NCI-H748 (cell line): ENCODE results near the gene KRTAP5-10.
"Not testable (repeated sequence)": the region's sequence is repeated elsewhere in the genome, so short reads cannot be mapped to it uniquely, and the experiment has no call there.

Source experiments
- DNase-seq: peaks from one replicate; lab custom pipeline; 2025; ENCODE audit not compliant: unreplicated experiment; lab: John Stamatoyannopoulos, UW

Gene KRTAP5-10, protein sequence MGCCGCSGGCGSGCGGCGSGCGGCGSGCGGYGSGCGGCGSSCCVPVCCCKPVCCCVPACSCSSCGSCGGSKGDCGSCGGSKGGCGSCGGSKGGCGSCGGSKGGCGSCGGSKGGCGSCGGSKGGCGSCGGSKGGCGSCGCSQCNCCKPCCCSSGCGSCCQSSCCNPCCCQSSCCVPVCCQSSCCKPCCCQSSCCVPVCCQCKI

DNA sequence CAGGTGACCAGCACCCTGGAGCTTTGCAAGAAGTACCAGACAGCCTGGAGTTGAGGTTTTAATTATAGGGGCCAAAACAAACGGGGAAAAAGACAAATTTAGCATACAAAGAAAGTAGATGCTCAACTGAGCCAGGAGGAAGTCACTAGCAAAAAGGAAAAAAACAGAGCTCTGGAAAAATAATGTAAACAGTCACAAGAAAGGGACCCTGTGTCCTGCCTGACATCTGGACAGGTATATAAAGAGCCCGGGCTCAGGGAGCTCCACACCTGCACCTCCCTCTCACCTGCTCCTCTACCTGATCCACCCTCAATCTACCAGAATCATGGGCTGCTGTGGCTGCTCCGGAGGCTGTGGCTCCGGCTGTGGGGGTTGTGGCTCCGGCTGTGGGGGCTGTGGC is at the start of gene KRTAP5-10:
TSS of gene KRTAP5-10 (plus strand) at position 301 of the 400 bp plus-strand sequence. CDS start at position 326, 25 bp downstream.
- peak; percentile 10 for DNase-seq

DNA sequence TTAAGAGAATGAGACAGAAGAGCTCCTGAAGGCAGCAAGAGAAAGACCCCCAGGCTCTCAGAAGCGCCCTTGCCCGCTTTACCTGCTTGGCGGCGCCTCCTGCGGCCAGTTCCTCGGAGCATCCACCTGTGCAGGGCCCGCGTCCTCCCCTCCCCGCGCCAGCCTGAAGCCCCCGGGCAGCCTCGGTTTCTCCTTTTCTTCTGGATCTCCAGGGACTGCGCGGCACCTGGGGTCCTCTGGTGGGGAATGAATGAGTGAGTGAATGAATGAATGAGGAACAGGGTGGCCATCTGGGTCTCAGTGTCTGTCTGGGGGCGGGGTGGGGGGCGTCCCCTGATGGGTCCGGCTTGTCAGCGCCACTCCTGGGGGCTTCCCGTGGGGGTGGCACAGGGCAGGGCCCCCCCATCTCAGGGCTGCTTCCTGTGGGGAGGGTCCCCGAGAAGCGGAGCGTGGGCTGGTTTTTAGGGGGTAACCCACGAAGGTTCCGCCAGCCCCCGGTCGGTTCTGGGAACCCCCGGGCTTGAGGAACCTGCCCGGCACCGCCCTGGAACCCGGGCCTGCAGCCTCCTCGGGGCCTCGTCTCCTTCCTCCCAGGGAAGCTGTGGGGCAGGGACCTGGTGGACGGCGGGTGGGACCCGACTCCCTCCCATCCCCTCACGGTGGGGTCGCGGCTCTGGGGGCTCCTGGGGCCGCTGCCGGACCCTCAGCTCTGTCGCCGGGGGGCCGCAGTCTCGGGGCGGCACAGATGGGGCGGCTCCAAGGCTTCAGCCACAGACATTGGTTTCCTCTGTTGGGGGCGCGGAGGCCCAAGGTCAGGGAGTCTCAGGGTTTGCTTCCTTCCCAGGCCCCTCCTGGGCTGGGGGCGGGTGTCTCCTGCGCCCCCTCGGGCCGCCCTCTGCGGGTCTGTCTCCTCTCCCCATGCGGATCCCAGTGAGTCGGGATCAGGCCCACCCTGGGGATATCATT is 46.6 kb upstream of the KRTAP5-10 start:
- DNase-seq, result no peak

DNA sequence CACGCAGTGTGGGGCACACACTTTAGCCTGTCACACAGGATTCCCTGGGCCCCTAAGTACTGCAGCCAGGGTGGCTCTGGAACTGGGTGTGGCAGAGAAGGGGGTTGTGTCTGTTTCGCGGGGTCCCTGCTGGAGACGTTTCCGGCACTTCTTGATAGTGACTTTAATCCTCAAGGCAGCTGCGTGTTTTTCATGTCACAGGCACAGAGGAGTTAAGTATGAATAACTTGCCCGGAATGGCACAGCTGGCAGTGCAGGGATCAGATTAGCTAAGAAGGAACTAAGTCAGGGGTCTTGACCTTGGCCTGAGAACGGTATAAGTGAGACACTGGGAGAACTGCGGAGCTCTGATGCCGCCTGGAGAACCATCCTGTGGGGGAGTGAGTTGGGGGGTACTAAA is 45.8 kb upstream of the KRTAP5-10 start:
- DNase-seq, result no peak

DNA sequence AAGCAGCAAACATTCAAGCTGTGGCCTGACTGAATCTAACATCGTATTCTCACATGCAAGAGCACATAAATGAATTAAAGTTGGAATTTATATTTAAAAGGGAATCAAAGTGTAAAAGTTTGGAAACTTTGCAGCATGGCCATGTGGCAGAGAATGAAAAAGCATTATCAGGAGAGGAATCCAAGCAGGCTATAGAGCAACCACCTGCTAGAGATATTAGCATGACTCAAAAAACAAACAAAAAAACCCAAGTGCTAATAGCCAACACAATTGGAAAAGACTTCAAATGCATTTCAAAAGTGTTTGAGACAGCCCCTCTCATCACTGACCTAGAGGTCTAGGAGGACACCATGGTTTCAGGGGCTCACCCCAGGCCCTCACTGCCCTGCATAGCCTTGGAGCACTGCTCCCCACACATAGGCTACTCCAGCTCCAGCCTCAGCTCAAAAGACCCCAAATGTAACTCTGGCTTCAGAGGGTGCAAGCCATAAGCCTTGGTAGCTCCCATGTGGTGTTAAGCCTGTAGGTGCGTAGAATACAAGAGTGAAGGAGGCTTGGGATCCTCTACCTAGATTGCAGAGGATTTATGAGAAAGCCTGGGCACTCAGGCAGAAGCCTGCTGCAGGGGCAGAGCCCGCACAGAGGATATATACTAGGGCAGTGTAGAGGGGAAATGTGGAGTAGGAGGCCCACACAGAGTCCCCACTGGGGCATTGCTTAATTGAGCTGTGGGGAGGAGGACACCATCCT is 40.0 kb upstream of the KRTAP5-10 start:
- DNase-seq, result no peak

DNA sequence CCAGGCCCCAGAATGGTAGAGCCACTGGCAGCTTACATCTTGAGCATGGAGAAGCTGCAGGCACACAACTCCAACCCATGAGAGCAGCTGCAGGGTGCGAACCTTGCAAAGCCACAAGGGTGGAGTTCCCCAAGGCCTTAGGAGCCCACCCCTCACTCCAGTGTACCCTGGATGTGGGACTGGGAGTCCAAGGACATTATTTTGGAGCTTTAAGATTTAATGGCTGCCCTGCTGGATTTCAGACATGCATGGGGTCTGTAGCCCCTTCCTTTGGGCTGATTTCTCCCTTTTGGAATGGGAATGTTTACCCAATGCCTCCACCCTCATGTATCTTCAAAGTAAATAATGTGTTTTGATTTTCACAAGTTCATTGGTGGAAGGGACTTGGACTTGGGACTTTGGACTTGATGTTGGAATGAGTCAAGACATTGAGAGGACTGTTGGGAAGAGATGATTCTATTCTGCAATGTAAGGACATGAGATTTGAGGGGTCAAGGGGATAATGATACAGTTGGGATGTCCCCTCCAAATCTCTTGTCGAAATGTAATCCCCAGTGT is 39.3 kb upstream of the KRTAP5-10 start:
- no peak for DNase-seq

DNA sequence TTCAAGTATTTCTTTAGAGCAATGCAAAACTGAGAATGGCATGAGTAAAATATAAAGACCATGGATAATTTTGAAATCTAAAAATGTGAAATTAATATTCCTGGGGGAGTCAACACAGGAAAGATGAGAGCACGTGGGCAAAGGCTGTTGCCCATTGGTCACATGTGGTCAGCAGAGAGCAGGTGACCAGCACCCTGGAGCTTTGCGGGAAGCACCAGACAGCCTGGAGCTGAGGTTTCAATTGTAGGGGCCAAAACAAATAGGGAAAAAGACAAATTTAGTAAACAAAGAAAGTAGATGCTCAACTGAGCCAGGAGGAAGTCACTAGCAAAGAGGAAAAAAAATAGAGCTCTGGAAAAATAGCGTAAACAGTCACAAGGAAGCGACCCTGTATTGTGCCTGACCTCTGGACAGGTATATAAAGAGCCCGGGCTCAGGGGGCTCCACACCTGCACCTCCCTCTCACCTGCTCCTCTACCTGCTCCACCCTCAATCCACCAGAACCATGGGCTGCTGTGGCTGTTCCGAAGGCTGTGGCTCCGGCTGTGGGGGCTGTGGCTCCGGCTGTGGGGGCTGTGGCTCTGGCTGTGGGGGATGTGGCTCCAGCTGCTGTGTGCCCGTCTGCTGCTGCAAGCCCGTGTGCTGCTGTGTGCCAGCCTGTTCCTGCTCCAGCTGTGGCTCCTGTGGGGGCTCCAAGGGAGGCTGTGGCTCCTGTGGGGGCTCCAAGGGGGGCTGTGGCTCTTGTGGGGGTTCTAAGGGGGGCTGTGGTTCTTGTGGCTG is 38.4 kb upstream of the KRTAP5-10 start, which contains the start of gene KRTAP5-7:
TSS of gene KRTAP5-7 (plus strand) at position 472 of the 780 bp plus-strand sequence. CDS start at position 506, 34 bp downstream.
- not testable (repeated sequence) for DNase-seq

DNA sequence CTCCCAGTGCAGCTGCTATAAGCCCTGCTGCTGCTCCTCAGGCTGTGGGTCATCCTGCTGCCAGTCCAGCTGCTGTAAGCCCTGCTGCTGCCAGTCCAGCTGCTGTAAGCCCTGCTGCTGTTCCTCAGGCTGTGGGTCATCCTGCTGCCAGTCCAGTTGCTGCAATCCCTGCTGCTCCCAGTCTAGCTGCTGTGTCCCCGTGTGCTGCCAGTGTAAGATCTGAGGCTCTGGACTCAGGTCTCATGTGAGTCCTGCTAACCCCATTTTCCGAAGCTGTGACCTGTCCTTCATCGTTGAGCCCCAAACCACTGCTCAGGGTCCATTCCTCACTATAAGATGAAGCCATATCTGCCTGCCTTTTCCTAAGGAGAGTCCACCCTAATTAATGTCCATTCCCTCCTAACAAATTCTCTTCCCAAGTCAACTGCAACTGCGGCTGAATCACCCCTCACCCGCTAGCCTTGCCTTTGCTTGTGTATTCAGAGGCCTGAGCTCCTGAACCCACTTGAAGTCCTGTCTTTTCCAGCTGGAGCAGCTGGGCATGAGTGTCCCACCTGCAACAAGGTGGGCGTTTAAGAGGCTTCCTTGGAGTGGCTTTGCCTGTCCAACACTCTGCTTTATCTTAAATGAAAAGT is 37.7 kb upstream of the KRTAP5-10 start:
- DNase-seq, result no peak

DNA sequence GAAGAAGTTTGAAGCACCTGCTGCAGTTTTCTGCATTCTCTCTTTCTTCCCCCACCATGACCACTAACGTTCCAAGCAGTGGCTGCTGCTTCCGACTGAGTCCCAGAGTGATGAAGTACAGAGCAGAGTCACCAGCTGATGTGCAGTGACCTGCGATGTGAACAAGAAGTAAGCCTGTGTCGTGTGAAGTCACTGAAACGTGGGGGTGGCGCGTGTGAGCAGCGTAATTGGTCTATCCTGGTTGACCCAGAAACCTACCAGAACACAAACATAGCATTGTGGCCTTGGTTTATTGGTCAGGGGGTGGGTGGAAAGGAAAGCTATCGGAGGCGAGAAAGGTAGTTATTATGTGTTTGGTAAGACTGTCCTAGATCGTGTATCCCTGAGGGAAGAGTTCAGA is 34.8 kb upstream of the KRTAP5-10 start:
- DNase-seq, result no peak

DNA sequence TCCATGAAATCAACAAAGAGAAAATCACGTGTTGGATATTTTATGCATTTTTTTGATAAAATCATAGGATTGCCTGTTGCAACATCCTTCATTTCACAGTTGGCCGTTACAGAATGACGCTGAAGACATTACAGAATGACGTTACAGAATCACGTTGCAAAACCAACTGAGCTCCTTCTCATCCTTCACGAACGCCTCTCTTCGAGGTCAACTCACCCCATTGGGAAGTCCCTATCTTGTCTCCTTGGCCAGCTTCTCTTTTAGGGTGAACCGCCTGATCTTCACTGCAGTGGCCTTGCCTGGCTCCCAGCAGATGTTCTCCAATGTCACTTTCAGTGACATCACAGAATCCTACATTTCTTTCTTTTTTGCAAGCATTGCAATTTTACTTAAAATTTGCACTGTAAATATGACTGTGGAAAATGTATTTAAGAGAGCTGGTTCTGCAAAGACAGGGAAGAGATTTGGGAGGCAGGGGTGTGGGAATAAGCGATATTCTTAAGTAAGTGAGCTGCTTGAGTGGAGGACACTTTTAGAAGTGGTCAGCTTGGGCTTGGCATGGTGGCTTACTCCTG is 33.2 kb upstream of the KRTAP5-10 start:
- DNase-seq, result no peak

DNA sequence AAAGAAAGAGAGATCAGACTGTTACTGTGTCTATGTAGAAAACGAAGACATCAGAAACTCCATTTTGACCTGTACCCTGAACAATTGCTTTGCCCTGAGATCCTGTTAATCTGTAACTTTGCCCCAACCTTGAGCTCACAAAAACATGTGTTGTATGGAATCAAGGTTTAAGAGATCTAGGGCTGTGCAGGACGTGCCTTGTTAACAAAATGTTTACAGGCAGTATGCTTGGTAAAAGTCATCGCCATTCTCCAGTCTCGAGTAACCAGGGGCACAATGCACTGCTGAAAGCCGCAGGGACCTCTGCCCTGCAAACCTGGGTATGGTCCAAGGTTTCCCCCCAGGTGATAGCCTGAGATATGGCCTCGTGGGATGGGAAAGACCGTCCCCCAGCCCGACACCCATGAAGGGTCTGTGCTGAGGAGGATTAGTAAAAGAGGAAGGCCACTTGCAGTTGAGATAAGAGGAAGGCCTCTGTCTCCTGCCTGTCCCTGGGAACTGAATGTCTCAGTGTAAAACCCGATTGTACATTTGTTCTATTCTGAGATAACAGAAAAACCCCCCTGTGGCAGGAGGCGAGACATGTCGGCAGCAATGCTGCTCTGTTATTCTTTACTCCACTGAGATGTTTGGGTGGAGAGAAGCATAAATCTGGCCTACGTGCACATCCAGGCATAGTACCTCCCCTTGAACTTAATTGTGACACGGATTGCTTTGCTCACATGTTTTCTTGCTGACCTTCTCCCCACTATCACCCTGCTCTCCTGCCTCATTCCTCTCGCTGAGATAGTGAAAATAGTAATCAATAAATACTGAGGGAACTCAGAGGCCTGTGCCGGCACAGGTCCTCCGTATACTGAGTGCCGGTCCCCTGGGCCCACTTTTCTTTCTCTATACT is 30.4 kb upstream of the KRTAP5-10 start:
- not testable (repeated sequence) for DNase-seq

DNA sequence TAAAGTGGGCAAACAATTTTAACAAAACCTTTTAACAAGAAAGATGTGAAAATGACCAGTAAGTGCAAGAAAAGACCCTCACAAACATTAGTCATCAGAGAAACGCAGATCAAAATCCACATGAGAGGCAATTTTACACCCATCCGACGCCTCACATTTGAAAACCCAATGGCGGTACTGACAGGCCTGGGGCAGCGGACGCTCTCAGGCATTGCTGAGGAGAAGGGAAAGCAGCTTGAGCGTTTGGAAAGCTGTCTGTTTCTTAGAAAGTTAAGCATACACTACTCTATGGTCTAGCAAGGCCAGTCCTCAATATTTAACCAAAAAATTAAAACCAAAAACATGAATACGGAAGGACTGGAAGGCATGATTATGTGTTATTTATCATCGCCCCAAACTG is 29.5 kb upstream of the KRTAP5-10 start:
- DNase-seq, result no peak

DNA sequence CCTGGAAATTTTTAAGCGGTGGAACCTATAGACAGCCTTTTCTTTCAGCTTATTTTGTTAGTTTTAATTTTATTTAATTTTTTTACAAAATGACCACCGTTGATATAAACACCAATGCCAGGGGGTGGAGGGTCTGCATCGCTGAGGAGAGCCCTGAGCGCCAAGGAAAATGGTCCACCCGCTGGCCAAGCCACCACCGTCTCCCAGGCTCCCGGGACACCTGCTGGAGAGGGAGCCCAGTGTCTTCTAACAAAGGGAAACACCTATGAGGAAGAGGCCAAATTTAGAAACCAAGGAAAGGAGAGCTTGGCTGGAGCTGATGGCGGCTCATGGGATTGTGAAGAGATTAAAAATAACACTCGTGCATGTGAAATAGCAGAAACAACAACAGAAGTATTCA is 27.8 kb upstream of the KRTAP5-10 start:
- no peak for DNase-seq

DNA sequence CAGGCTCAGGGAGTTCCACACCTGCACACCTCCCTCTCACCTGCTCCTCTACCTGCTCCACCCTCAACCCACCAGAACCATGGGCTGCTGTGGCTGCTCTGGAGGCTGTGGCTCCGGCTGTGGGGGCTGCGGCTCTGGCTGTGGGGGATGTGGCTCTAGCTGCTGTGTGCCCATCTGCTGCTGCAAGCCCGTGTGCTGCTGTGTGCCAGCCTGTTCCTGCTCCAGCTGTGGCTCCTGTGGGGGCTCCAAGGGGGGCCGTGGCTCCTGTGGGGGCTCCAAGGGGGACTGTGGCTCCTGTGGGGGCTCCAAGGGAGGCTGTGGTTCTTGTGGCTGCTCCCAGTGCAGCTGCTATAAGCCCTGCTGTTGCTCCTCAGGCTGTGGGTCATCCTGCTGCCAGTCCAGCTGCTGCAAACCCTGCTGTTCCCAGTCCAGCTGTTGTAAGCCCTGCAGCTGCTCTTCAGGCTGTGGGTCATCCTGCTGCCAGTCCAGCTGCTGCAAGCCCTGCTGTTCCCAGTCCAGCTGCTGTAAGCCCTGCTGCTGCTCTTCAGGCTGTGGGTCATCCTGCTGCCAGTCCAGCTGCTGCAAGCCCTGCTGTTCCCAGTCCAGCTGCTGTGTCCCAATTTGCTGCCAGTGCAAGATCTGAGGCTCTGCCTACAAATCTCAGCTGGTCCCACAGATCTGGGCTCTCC is 27.2 kb upstream of the KRTAP5-10 start, which contains the start of gene KRTAP5-8:
TSS of gene KRTAP5-8 (plus strand) at position 49 of the 689 bp plus-strand sequence. CDS start at position 80, 31 bp downstream.
- not testable (repeated sequence) for DNase-seq

DNA sequence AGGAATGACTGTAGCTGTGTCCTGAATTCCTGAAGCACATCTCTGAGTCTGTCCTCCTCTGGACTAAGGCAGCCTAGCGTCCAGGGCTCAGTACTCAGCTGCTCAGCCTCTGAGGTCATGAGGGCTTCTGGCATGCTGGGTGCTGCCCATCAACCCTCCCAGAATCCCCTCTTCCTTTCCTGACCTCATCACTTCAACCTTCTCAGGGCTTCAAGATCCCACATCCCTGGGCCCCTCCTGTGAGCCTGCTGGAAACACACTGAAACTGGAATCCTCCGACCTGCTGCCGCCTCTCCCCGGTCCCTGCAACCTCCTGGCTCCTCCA is 26.7 kb upstream of the KRTAP5-10 start:
- DNase-seq, result no peak

DNA sequence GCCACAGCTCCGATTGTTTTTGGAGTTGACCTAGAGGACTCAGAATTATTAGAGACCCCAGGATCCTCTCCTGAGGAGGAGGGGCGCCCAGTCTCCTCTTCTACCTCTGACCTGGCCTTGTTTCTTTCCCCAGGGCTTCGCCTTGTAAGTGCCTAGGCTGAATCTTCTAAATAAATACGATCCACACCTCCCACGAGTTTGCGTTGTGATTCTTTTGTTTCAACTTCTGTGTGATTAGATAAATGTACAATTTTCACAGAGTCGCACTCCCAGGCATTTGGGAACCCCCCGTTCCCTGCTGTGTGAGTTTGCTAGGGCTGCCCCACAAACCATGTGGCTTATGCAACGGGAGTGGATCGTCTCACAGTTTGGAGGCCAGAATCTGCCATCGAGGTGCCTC is 26.3 kb upstream of the KRTAP5-10 start:
- DNase-seq, result no peak

DNA sequence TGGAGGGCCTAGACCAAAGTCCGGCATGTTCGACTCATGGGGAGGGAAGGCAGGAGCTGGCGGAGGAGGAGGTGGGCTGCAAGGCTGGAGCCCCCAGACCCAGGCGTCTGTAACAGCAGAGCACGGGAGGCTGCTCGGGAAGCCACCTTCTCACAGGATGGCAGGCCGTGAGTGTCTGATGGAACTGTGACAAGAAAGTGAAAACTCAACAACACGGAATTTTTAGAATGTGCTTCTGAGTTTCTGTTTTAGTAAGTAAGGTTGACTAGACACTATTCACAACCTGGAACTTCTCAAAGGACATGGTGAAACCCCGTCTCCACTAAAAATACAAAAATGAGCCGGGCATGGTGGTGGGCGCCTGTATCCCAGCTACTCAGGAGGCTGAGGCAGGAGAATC is 25.4 kb upstream of the KRTAP5-10 start:
- not testable (repeated sequence) for DNase-seq

DNA sequence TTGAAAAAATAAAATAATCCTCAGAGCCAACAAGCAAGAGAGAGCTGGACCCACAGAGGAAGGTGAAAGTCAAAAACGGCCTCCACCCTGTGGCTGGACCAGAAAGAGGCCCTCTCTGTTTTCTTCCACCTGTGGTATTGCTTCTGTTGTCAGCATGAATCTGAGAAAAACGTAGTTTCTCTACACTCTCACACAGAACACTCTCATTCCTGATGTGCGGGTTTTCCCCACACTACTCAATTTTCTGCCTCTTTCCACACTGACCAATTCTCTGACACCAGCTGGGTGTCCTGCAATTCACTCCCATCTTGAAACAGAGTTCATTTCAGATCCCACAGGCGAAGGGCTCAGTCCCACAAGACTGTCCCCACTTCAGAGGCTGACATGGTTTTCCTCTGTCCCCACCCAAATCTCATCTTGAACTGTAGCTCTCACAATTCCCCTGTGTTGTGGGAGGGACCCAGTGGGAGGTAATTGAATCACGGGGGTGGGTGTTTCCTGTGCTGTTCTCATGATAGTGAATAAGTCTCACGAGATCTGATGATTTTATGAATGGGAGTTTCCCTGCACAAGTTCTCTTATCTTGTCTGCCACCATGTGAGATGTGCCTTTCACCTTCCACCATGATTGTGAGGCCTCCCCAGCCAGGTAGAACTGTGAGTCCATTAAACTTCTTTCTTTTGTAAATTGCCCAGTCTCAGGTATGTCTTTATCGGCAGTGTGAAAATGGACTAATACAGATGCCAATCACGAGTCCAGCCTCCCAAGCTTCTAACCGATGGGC is 24.6 kb upstream of the KRTAP5-10 start:
- DNase-seq, result not testable (repeated sequence)
